Lower leg skin (tissue), 4 donors: ENCODE results near the gene STAT4. TPM values are rescaled to one million over a fixed set of nuclear protein-coding genes. Genes with fewer than 3 reads are reported as not detected.

ENCODE experiments used
- DNase-seq, 2 donors: peaks; one replicate each; pipeline ENCODE4 v3.0.0-alpha.2; 2019; ENCODE audit warnings: low spot score in 2 of 2
- H3K4me3 ChIP-seq: fragments of 200-600 bp; sonication (generic); 2 replicates; pipeline ENCODE4 v1.5.1; 2017; ENCODE audit warnings: mild to moderate bottlenecking, low read depth; ENCODE audit not compliant: poor library complexity, severe bottlenecking
- CTCF ChIP-seq, 3 donors: fragments of 450-650 bp; IDR thresholded peaks; one replicate each; pipeline ENCODE4 v1.5.1; 2016; ENCODE audit warnings: antibody characterized with exemption in 3 of 3, mild to moderate bottlenecking in 3 of 3, moderate library complexity in 2 of 3
- POLR2A ChIP-seq, 2 donors: fragments of 450-650 bp; IDR thresholded peaks; one replicate each; pipeline ENCODE4 v1.6.1; 2016 to 2017; ENCODE audit warnings: antibody characterized with exemption in 2 of 2, mild to moderate bottlenecking in 1 of 2, moderate library complexity in 1 of 2
- WGBS, 2 donors: methylation state at CpG; one replicate each; pipeline ENCODE4 v1.1.5; 2018; 5-methylcytosine and 5-hydroxymethylcytosine counted together
- intact Hi-C: fragments of 100-400 bp; cut with DNase I; formaldehyde crosslinking; loops from one replicate; pipeline ENCODE4 v1.15.0; 2023; ENCODE audit warnings: low total_unique reads
- total RNA-seq, 4 donors: library from RNA; depleted of rRNA; stranded (reverse); fragments of >200 nt; gene quantifications; one replicate each; pipeline ENCODE4 v1.1.0, GENCODE V29; 2016

STAT4 gene
- total RNA-seq, 4 donors from 2014 or later: 0.46 to 4.3 (median 1.3) TPM

GRCh38 chr2:191030521-191031154, 120.2 kb downstream of the STAT4 start:
- DNase-seq: no peak
- WGBS, 2 donors: 35 to 42% methylated on average over 8 of the region's 8 CpGs
- H3K4me3 ChIP-seq: no peak overlapping the region
- intact Hi-C loops: no loop called here
- TF ChIP-seq CTCF (IDR thresholded peaks at IDR 0.05): no peak
- no peak for TF ChIP-seq POLR2A (IDR thresholded peaks at IDR 0.05)

- WGBS, 2 donors: 89% methylated on average over 10 of the region's 10 CpGs
- intact Hi-C loops: loop anchor here (10.0 kb wide), 1 partner anchor 645 kb away; the partner anchor contains the start of gene NABP1
- no peak for TF ChIP-seq CTCF (IDR thresholded peaks at IDR 0.05)
- no peak for TF ChIP-seq POLR2A (IDR thresholded peaks at IDR 0.05)
- no peak overlapping the region for H3K4me3 ChIP-seq
- no peak for DNase-seq
Measured at GRCh38 chr2:191029280-191029950, 121.4 kb downstream of the STAT4 start.

- no peak overlapping the region for H3K4me3 ChIP-seq
- intact Hi-C loops: loop anchor here (10.0 kb wide), 1 partner anchor 648 kb away; the partner anchor contains the start of gene NABP1
- no peak for TF ChIP-seq CTCF (IDR thresholded peaks at IDR 0.05)
- no peak for TF ChIP-seq POLR2A (IDR thresholded peaks at IDR 0.05)
- DNase-seq: no peak
- WGBS, 2 donors: 21 to 40% methylated on average over 2 of the region's 2 CpGs
Measured at GRCh38 chr2:191026377-191026776, 124.4 kb downstream of the STAT4 start.

GRCh38 chr2:191025135-191025534, 125.7 kb downstream of the STAT4 start:
- intact Hi-C loops: loop anchor here (10.0 kb wide), 1 partner anchor 650 kb away; the partner anchor contains the start of gene NABP1
- no peak for TF ChIP-seq POLR2A (IDR thresholded peaks at IDR 0.05)
- no peak for TF ChIP-seq CTCF (IDR thresholded peaks at IDR 0.05)
- no peak overlapping the region for H3K4me3 ChIP-seq
- 46 to 65% methylated on average over 1 of the region's 1 CpG for WGBS, 2 donors
- DNase-seq: no peak

- no peak for DNase-seq
- 83% methylated on average over 7 of the region's 7 CpGs for WGBS, 2 donors
- TF ChIP-seq CTCF (IDR thresholded peaks at IDR 0.05): no peak
- no peak for TF ChIP-seq POLR2A (IDR thresholded peaks at IDR 0.05)
- intact Hi-C loops: loop anchor here (10.0 kb wide), 1 partner anchor 652 kb away; the partner anchor contains the start of gene NABP1
- H3K4me3 ChIP-seq: no peak overlapping the region
Measured at GRCh38 chr2:191023235-191023679, 127.5 kb downstream of the STAT4 start.
